Progenitor cell of endocrine pancreas (in vitro differentiated cells): ENCODE measurements around the gene STX11. TPM values are rescaled to one million over a fixed set of nuclear protein-coding genes. Genes with fewer than 3 reads are reported as not detected.

Source experiments
- DNase-seq: peaks from one replicate; pipeline ENCODE4 v3.0.0; 2021; ENCODE audit warnings: low spot score; ENCODE audit not compliant: unreplicated experiment
- H3K27ac Mint-ChIP-seq: 2 replicates; pipeline ENCODE4 v1.8.0; 2021; ENCODE audit warnings: mild to moderate bottlenecking, moderate library complexity, mixed read lengths
- H3K27me3 Mint-ChIP-seq: 2 replicates; pipeline ENCODE4 v1.8.0; 2021; ENCODE audit warnings: mixed read lengths
- H3K36me3 Mint-ChIP-seq: 2 replicates; pipeline ENCODE4 v1.8.0; 2022; ENCODE audit warnings: mixed read lengths; ENCODE audit not compliant: insufficient read depth
- H3K4me1 Mint-ChIP-seq: 2 replicates; pipeline ENCODE4 v1.8.0; 2021; ENCODE audit warnings: low read depth, mixed read lengths
- H3K4me3 Mint-ChIP-seq: 2 replicates; pipeline ENCODE4 v1.8.0; 2021; ENCODE audit warnings: low read depth, mild to moderate bottlenecking, moderate library complexity, mixed read lengths
- H3K9me3 Mint-ChIP-seq: 2 replicates; pipeline ENCODE4 v1.8.0; 2021; ENCODE audit warnings: low read depth, mixed read lengths
- total RNA-seq: library from RNA; stranded (reverse); gene quantifications from 2 replicates; pipeline ENCODE4 v1.2.1, GENCODE V29; 2021
- TF ChIP-seq, protein P1 (sequence below): fragments of 200-600 bp; sonication (generic); IDR thresholded peaks from one replicate; pipeline ENCODE4 v1.5.0; 2021; ENCODE audit warnings: antibody characterized with exemption, mild to moderate bottlenecking; ENCODE audit not compliant: unreplicated experiment

Gene STX11
- total RNA-seq, 1 donor from 2014 or later: not detected

DNA sequence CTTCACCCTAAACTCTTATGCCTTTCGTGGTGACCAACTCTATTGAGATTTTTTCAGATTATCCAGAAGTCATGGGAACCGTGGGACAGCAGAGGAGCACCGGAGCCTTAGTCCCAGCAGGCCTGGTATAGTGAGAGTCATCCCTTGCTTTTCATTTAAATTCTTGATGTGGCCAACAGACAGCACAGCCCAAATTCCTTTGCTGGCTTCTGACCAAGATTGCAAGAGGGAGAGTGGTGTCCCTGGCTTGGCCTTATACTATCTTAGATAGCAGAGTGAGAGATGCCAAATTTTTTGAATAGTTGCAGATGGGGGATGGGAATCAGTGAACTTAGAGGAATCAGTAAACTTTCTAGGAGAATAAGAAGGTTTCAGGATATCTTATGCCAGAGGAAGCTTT lies 7.8 kb downstream of the STX11 start:
- peaks cover 6% of the 10 kb centered on the region for H3K4me1 Mint-ChIP-seq
- TF ChIP-seq, protein P1, sequence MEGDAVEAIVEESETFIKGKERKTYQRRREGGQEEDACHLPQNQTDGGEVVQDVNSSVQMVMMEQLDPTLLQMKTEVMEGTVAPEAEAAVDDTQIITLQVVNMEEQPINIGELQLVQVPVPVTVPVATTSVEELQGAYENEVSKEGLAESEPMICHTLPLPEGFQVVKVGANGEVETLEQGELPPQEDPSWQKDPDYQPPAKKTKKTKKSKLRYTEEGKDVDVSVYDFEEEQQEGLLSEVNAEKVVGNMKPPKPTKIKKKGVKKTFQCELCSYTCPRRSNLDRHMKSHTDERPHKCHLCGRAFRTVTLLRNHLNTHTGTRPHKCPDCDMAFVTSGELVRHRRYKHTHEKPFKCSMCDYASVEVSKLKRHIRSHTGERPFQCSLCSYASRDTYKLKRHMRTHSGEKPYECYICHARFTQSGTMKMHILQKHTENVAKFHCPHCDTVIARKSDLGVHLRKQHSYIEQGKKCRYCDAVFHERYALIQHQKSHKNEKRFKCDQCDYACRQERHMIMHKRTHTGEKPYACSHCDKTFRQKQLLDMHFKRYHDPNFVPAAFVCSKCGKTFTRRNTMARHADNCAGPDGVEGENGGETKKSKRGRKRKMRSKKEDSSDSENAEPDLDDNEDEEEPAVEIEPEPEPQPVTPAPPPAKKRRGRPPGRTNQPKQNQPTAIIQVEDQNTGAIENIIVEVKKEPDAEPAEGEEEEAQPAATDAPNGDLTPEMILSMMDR: no peak
- H3K27ac Mint-ChIP-seq: no peak overlapping the region
- no peak overlapping the region for H3K4me3 Mint-ChIP-seq
- peaks cover 19% of the 10 kb centered on the region for H3K27me3 Mint-ChIP-seq
- no peaks in the 10 kb centered on the region for H3K9me3 Mint-ChIP-seq
- DNase-seq: no peak
- no peaks in the 10 kb centered on the region for H3K36me3 Mint-ChIP-seq

DNA sequence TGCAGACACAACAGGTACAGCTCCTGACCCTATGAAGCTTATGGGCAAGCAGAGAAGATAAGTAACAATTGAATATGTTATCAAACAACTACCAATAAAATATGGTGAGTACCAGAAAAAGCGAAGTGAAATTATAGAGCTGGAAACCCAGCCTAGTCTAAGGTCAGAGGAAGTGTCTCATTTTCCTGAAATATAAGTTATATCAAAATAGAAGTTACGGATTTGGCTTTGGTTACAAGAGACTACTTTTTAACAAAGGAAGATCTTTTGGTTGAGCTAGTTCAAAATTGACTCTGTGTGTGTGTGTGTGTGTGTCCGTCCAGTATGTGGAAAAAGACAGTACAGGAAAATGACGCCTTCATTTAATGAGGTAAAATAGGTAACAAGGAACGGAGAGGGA lies 8.9 kb downstream of the STX11 start:
- H3K4me1 Mint-ChIP-seq: peaks cover 6% of the 10 kb centered on the region
- TF ChIP-seq, protein P1: no peak
- H3K27ac Mint-ChIP-seq: no peak overlapping the region
- no peaks in the 10 kb centered on the region for H3K36me3 Mint-ChIP-seq
- no peak overlapping the region for H3K4me3 Mint-ChIP-seq
- DNase-seq: no peak
- H3K9me3 Mint-ChIP-seq: no peaks in the 10 kb centered on the region
- peaks cover 11% of the 10 kb centered on the region for H3K27me3 Mint-ChIP-seq

DNA sequence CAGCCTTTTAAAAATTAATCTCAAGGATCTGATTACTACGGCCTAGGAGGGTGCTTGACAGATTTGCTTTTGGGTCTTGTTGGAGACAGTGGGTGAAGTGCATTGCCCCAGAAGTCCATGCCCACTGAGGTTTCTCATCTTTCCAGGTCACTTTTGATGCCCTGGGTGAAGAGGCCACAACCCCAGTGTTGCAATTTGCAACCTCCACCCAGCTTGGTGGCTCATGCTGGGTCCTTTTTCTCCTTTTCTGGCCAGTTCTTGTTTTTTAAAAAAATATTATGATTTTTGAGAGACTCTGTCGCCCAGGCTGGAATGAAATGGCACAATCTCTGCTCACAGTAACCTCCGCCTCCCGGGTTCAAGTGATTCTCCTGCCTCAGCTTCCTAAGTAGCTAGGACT lies 9.4 kb downstream of the STX11 start:
- no peak overlapping the region for H3K27ac Mint-ChIP-seq
- no peak for DNase-seq

DNA sequence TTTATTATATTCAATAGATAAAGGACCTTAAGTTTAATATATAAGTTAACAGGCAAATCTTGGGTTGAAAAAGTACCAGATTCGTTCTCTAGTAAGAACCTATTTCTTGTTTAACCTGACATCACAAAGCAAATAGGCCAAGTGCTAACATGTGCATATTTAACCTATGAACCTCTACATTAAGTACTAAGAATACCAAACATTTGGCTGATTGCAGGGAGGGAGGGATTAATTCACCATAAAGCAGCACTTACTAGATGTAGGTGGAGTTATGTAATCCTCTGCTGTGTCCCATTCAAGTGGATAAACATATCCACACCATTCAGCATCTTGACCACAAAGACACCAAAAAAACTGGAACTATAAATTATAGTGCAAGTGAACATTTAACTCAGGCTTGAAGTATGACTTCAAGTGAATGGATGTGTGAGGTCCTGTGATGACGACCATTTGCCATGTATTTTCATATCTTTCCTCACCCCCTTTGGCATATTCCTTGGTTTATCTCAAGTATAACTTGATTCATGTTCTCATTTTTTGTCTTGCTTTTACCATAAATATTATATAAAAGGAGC lies 10.2 kb downstream of the STX11 start:
- no peaks in the 10 kb centered on the region for H3K9me3 Mint-ChIP-seq
- peaks cover 1% of the 10 kb centered on the region for H3K27me3 Mint-ChIP-seq
- H3K4me3 Mint-ChIP-seq: no peak overlapping the region
- H3K27ac Mint-ChIP-seq: no peak overlapping the region
- peaks cover 6% of the 10 kb centered on the region for H3K4me1 Mint-ChIP-seq
- TF ChIP-seq, protein P1: no peak
- DNase-seq: no peak
- H3K36me3 Mint-ChIP-seq: no peaks in the 10 kb centered on the region

More for the DNA sequence above, 9.4 kb downstream of the STX11 start:
- peaks cover 6% of the 10 kb centered on the region for H3K27me3 Mint-ChIP-seq
- peaks cover 6% of the 10 kb centered on the region for H3K4me1 Mint-ChIP-seq
- no peaks in the 10 kb centered on the region for H3K9me3 Mint-ChIP-seq
- H3K4me3 Mint-ChIP-seq: no peak overlapping the region
- no peaks in the 10 kb centered on the region for H3K36me3 Mint-ChIP-seq
- TF ChIP-seq, protein P1: no peak

DNA sequence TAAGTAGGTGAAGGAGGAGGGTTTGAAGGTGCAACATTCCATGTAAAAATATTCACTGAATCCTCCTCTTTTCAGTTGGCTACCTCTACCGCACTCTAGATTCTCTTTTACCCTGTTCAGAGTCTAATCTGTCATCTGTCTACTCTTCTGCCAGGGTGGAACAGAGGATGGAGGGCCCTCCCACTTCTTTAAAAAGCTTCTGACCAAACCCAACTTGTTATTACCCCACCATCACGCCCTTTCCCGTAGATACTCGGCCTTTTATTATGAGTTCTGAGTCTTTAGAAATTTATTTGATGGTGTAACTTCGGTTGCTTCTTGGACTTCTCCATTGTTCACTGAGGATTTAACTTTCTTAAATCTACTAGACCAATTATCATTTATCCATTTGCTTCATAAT lies 11.7 kb downstream of the STX11 start:
- H3K36me3 Mint-ChIP-seq: no peaks in the 10 kb centered on the region
- H3K27me3 Mint-ChIP-seq: no peaks in the 10 kb centered on the region
- H3K9me3 Mint-ChIP-seq: no peaks in the 10 kb centered on the region
- peaks cover 4% of the 10 kb centered on the region for H3K4me1 Mint-ChIP-seq
- DNase-seq: no peak
- H3K27ac Mint-ChIP-seq: no peak overlapping the region
- H3K4me3 Mint-ChIP-seq: no peak overlapping the region
- TF ChIP-seq, protein P1: no peak
